Stomach (tissue), 4 donors: Measurements from ENCODE around the gene COL11A2.

Experiments used
- POLR2AphosphoS5 ChIP-seq, 3 donors: sonication (generic); formaldehyde crosslinking; IDR thresholded peaks; one replicate each; pipeline ENCODE4 v1.6.1; 2016; ENCODE audit warnings: antibody characterized with exemption in 3 of 3
- TF ChIP-seq, protein P1 (sequence below), 7 experiments: fragments of 450-650 bp in 4 of 7; fragments of 200-600 bp in 3 of 7; sonication (generic) in 3 of 7; IDR thresholded peaks; one replicate each; pipeline ENCODE4 v1.5.1; 2016 to 2019; ENCODE audit warnings: antibody characterized with exemption in 7 of 7, control low read depth in 2 of 7, mild to moderate bottlenecking in 1 of 7

DNA sequence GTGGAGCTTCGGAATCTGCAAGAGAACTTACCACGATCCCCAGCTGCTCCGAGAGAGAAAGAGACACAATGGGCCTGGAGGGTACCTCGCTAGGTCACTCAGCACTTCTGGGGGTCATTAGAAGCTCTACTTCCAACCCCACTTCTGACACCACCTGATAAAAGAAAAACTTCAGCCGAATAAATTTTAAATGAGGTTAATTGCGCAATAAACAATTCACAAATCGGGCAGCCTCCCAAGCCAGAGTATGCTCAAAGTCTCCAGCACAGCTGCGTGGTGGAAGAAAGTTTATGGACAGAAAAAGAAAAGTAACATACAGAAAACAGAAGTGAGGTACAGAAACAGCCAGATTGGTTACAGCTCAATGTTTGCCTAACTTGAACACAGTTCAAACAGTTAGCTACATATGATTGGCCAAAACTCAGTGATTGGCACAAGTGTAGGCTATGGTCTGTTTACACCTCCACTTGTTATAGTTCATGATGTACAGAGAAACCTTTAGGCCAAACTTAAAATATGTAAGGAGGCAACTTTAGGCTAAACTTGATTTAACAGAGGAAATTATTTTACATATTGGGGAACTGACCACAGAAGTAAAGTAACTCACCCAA lies 52.6 kb downstream of the COL11A2 start:
- TF ChIP-seq, protein P1, sequence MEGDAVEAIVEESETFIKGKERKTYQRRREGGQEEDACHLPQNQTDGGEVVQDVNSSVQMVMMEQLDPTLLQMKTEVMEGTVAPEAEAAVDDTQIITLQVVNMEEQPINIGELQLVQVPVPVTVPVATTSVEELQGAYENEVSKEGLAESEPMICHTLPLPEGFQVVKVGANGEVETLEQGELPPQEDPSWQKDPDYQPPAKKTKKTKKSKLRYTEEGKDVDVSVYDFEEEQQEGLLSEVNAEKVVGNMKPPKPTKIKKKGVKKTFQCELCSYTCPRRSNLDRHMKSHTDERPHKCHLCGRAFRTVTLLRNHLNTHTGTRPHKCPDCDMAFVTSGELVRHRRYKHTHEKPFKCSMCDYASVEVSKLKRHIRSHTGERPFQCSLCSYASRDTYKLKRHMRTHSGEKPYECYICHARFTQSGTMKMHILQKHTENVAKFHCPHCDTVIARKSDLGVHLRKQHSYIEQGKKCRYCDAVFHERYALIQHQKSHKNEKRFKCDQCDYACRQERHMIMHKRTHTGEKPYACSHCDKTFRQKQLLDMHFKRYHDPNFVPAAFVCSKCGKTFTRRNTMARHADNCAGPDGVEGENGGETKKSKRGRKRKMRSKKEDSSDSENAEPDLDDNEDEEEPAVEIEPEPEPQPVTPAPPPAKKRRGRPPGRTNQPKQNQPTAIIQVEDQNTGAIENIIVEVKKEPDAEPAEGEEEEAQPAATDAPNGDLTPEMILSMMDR (IDR thresholded peaks at IDR 0.05), result no peak
- no peak for TF ChIP-seq POLR2AphosphoS5 (IDR thresholded peaks at IDR 0.05)
